Activated CD8-positive, alpha-beta memory T cell treated with anti-CD3 and anti-CD28 coated beads, Interleukin-2, amount 10 ng/mL, durations not matched to agents 7 days and 5 days (primary cell): ENCODE measurements around the gene DUOXA2. TPM values are rescaled to one million over a fixed set of nuclear protein-coding genes. Genes with fewer than 3 reads are reported as not detected.

ENCODE experiments used
- ATAC-seq: fragments of 150-1000 bp; cut with Tn5 transposase; one replicate; pipeline ENCODE4 v1.10.0; 2021; ENCODE audit warnings: moderate library complexity
- CTCF ChIA-PET: fragments of 350-600 bp; sonication (Branson Sonifier 250); formaldehyde crosslinking; loops from one replicate; lab custom pipeline; 2021; ENCODE audit warnings: antibody characterized with exemption; lab: Charles Lee
- DNase-seq: peaks from one replicate; pipeline ENCODE4 v3.0.0-alpha.2; 2020
- H3K27ac Mint-ChIP-seq: one replicate; pipeline ENCODE4 v1.8.0; 2021; ENCODE audit warnings: mild to moderate bottlenecking, mixed read lengths
- H3K27me3 Mint-ChIP-seq: one replicate; pipeline ENCODE4 v1.8.0; 2021; ENCODE audit warnings: mixed read lengths
- H3K36me3 Mint-ChIP-seq: one replicate; pipeline ENCODE4 v1.8.0; 2021; ENCODE audit warnings: mild to moderate bottlenecking, mixed read lengths
- H3K4me1 Mint-ChIP-seq: one replicate; pipeline ENCODE4 v1.8.0; 2021; ENCODE audit warnings: mixed read lengths
- H3K4me3 Mint-ChIP-seq: one replicate; pipeline ENCODE4 v1.8.0; 2021; ENCODE audit warnings: mild to moderate bottlenecking, moderate library complexity, mixed read lengths
- H3K9me3 Mint-ChIP-seq: one replicate; pipeline ENCODE4 v1.8.0; 2022; ENCODE audit warnings: low read depth, mixed read lengths
- total RNA-seq, 2 experiments: library from RNA; stranded (reverse); gene quantifications; one replicate each; pipeline ENCODE4 v1.2.3, GENCODE V29; 2021

Gene DUOXA2
- total RNA-seq, 2 experiments from 2014 or later: not detected

GRCh38 chr15:45088801-45089711, 25.1 kb upstream of the DUOXA2 start:
- DNase-seq: no peak
- CTCF ChIA-PET: interaction anchor here (1.0 kb wide), 1 partner anchor 29 kb away, joined by 3 read pairs; no protein-coding TSS in a partner anchor
- H3K36me3 Mint-ChIP-seq: no peaks in the 10 kb centered on the region
- no peaks in the 10 kb centered on the region for H3K4me1 Mint-ChIP-seq
- ATAC-seq: no peak
- H3K9me3 Mint-ChIP-seq: no peaks in the 10 kb centered on the region
- no peak overlapping the region for H3K27ac Mint-ChIP-seq
- H3K27me3 Mint-ChIP-seq: peaks cover 53% of the 10 kb centered on the region
- H3K4me3 Mint-ChIP-seq: no peak overlapping the region

- Mint-ChIP-seq H3K36me3 (no peaks in the 10 kb centered on the region), H3K4me1 (no peaks in the 10 kb centered on the region), H3K9me3 (no peaks in the 10 kb centered on the region), H3K27ac (no peak overlapping the region), H3K4me3 (no peak overlapping the region), H3K27me3 (peaks cover 46% of the 10 kb centered on the region)
- no peak for DNase-seq
- no peak for ATAC-seq
- CTCF ChIA-PET: interaction anchor here (1.0 kb wide), 1 partner anchor 28 kb away, joined by 3 read pairs; no protein-coding TSS in a partner anchor
Observed at GRCh38 chr15:45089712-45090373, 24.3 kb upstream of the DUOXA2 start.

- Mint-ChIP-seq H3K4me1 (no peaks in the 10 kb centered on the region), H3K36me3 (no peaks in the 10 kb centered on the region), H3K27me3 (peaks cover 41% of the 10 kb centered on the region), H3K27ac (no peak overlapping the region), H3K9me3 (no peaks in the 10 kb centered on the region), H3K4me3 (no peak overlapping the region)
- DNase-seq (no peak), ATAC-seq (no peak)
- CTCF ChIA-PET: interaction anchor here (1.3 kb wide), 1 partner anchor 27 kb away, joined by 4 read pairs; no protein-coding TSS in a partner anchor
Observed at GRCh38 chr15:45091161-45091560, 23.0 kb upstream of the DUOXA2 start.

GRCh38 chr15:45091576-45091975, 22.6 kb upstream of the DUOXA2 start:
- H3K4me3 Mint-ChIP-seq: no peak overlapping the region
- H3K27me3 Mint-ChIP-seq: peaks cover 41% of the 10 kb centered on the region
- no peaks in the 10 kb centered on the region for H3K9me3 Mint-ChIP-seq
- ATAC-seq (no peak), DNase-seq (no peak)
- CTCF ChIA-PET: interaction anchor here (1.3 kb wide), 1 partner anchor 27 kb away, joined by 4 read pairs; no protein-coding TSS in a partner anchor
- no peaks in the 10 kb centered on the region for H3K4me1 Mint-ChIP-seq
- H3K27ac Mint-ChIP-seq: no peak overlapping the region
- H3K36me3 Mint-ChIP-seq: no peaks in the 10 kb centered on the region

- H3K27ac Mint-ChIP-seq: no peak overlapping the region
- H3K4me3 Mint-ChIP-seq: no peak overlapping the region
- no peaks in the 10 kb centered on the region for H3K4me1 Mint-ChIP-seq
- H3K36me3 Mint-ChIP-seq: no peaks in the 10 kb centered on the region
- CTCF ChIA-PET: interaction anchor here (2.0 kb wide), 1 partner anchor 25 kb away, joined by 8 read pairs; no protein-coding TSS in a partner anchor
- ATAC-seq (no peak), DNase-seq (no peak)
- H3K27me3 Mint-ChIP-seq: peaks cover 28% of the 10 kb centered on the region
- no peaks in the 10 kb centered on the region for H3K9me3 Mint-ChIP-seq
Observed at GRCh38 chr15:45093013-45093412, 21.1 kb upstream of the DUOXA2 start.

GRCh38 chr15:45093622-45094357, 20.3 kb upstream of the DUOXA2 start:
- H3K27me3 Mint-ChIP-seq: peaks cover 27% of the 10 kb centered on the region
- H3K4me1 Mint-ChIP-seq: no peaks in the 10 kb centered on the region
- ATAC-seq (no peak), DNase-seq (no peak)
- H3K9me3 Mint-ChIP-seq: no peaks in the 10 kb centered on the region
- no peak overlapping the region for H3K27ac Mint-ChIP-seq
- no peak overlapping the region for H3K4me3 Mint-ChIP-seq
- no peaks in the 10 kb centered on the region for H3K36me3 Mint-ChIP-seq
- CTCF ChIA-PET: interaction anchor here (2.0 kb wide), 1 partner anchor 24 kb away, joined by 8 read pairs; no protein-coding TSS in a partner anchor

GRCh38 chr15:45094358-45094730, 19.8 kb upstream of the DUOXA2 start:
- DNase-seq (no peak), ATAC-seq (no peak)
- Mint-ChIP-seq H3K27ac (no peak overlapping the region), H3K36me3 (no peaks in the 10 kb centered on the region), H3K27me3 (peaks cover 21% of the 10 kb centered on the region), H3K4me1 (no peaks in the 10 kb centered on the region), H3K9me3 (no peaks in the 10 kb centered on the region), H3K4me3 (no peak overlapping the region)
- CTCF ChIA-PET: no interaction called here

- Mint-ChIP-seq H3K27me3 (peaks cover 11% of the 10 kb centered on the region), H3K9me3 (no peaks in the 10 kb centered on the region)
- CTCF ChIA-PET: no interaction called here
Observed at GRCh38 chr15:45095661-45096060, 18.5 kb upstream of the DUOXA2 start.

GRCh38 chr15:45097466-45097865, 16.7 kb upstream of the DUOXA2 start:
- peaks cover 4% of the 10 kb centered on the region for H3K27me3 Mint-ChIP-seq
- no peaks in the 10 kb centered on the region for H3K4me1 Mint-ChIP-seq
- no peak for DNase-seq
- H3K4me3 Mint-ChIP-seq: no peak overlapping the region
- CTCF ChIA-PET: interaction anchor here (2.3 kb wide), 1 partner anchor 20 kb away, joined by 10 read pairs; no protein-coding TSS in a partner anchor
- H3K27ac Mint-ChIP-seq: no peak overlapping the region
- H3K36me3 Mint-ChIP-seq: no peaks in the 10 kb centered on the region
- H3K9me3 Mint-ChIP-seq: no peaks in the 10 kb centered on the region
- ATAC-seq: no peak

More at GRCh38 chr15:45095661-45096060, 18.5 kb upstream of the DUOXA2 start:
- Mint-ChIP-seq H3K27ac (no peak overlapping the region), H3K4me1 (no peaks in the 10 kb centered on the region), H3K36me3 (no peaks in the 10 kb centered on the region), H3K4me3 (no peak overlapping the region)
- ATAC-seq (no peak), DNase-seq (no peak)

- DNase-seq (no peak), ATAC-seq (no peak)
- H3K27ac Mint-ChIP-seq: no peak overlapping the region
- H3K27me3 Mint-ChIP-seq: peaks cover 8% of the 10 kb centered on the region
- no peaks in the 10 kb centered on the region for H3K4me1 Mint-ChIP-seq
- CTCF ChIA-PET: interaction anchor here (1.4 kb wide), 1 partner anchor 27 kb away, joined by 3 read pairs; no protein-coding TSS in a partner anchor
- no peaks in the 10 kb centered on the region for H3K9me3 Mint-ChIP-seq
- H3K4me3 Mint-ChIP-seq: no peak overlapping the region
- no peaks in the 10 kb centered on the region for H3K36me3 Mint-ChIP-seq
Observed at GRCh38 chr15:45099549-45100165, 14.5 kb upstream of the DUOXA2 start.

GRCh38 chr15:45100884-45101625, 13.1 kb upstream of the DUOXA2 start:
- ATAC-seq (no peak), DNase-seq (no peak)
- Mint-ChIP-seq H3K9me3 (no peaks in the 10 kb centered on the region), H3K4me1 (no peaks in the 10 kb centered on the region), H3K27ac (no peak overlapping the region), H3K4me3 (no peak overlapping the region), H3K36me3 (no peaks in the 10 kb centered on the region), H3K27me3 (peaks cover 8% of the 10 kb centered on the region)
- CTCF ChIA-PET: no interaction called here

GRCh38 chr15:45101749-45102148, 12.4 kb upstream of the DUOXA2 start:
- no peak overlapping the region for H3K27ac Mint-ChIP-seq
- DNase-seq (no peak), ATAC-seq (no peak)
- H3K36me3 Mint-ChIP-seq: no peaks in the 10 kb centered on the region
- CTCF ChIA-PET: no interaction called here
- no peaks in the 10 kb centered on the region for H3K9me3 Mint-ChIP-seq
- H3K4me3 Mint-ChIP-seq: no peak overlapping the region
- H3K4me1 Mint-ChIP-seq: no peaks in the 10 kb centered on the region
- H3K27me3 Mint-ChIP-seq: peaks cover 8% of the 10 kb centered on the region
